Fibroblast of lung (primary cell): Measurements from ENCODE around the gene CENPP. TPM values are rescaled to one million over a fixed set of nuclear protein-coding genes. Genes with fewer than 3 reads are reported as not detected.

Source experiments
- DNase-seq, 2 donors: peaks; one replicate each; pipeline versions ENCODE4 v3.0.0 to v3.0.0-alpha.2; 2010; ENCODE audit warnings: low read depth in 2 of 2
- H2AFZ ChIP-seq: 2 replicates; pipeline ENCODE4 v1.5.1; 2012; ENCODE audit warnings: low read length, control low read depth, inconsistent platforms
- H3K27ac ChIP-seq: 2 replicates; pipeline ENCODE4 v1.5.1; 2011; ENCODE audit warnings: low read length, control low read depth; ENCODE audit not compliant: insufficient read depth
- H3K27me3 ChIP-seq: 2 replicates; pipeline ENCODE4 v1.5.1; 2011; ENCODE audit warnings: mild to moderate bottlenecking, low read length; ENCODE audit not compliant: control insufficient read depth, insufficient read depth
- H3K36me3 ChIP-seq: 2 replicates; pipeline ENCODE4 v1.5.1; 2011; ENCODE audit warnings: low read length; ENCODE audit not compliant: control insufficient read depth, insufficient read depth
- H3K4me1 ChIP-seq: 2 replicates; pipeline ENCODE4 v1.5.1; 2011; ENCODE audit warnings: low read length; ENCODE audit not compliant: control insufficient read depth, insufficient read depth; ENCODE audit errors: extremely low read depth
- H3K4me2 ChIP-seq: 2 replicates; pipeline ENCODE4 v1.5.1; 2011; ENCODE audit warnings: low read length, control low read depth; ENCODE audit not compliant: insufficient read depth; ENCODE audit errors: extremely low read depth
- H3K4me3 ChIP-seq, 4 experiments: fragments of 200-600 bp in 1 of 4; sonication (generic) in 1 of 4; replicated peaks in 1 of 4; 2 replicates each; pipeline ENCODE4 v1.5.1; 2011 to 2016; ENCODE audit warnings: low read length in 4 of 4, low read depth in 3 of 4, mild to moderate bottlenecking in 3 of 4, control low read depth in 2 of 4, inconsistent platforms in 1 of 4, mixed read lengths in 1 of 4; ENCODE audit not compliant: insufficient read depth in 1 of 4; ENCODE audit errors: control extremely low read depth in 1 of 4
- H3K79me2 ChIP-seq: 2 replicates; pipeline ENCODE4 v1.5.1; 2012; ENCODE audit warnings: mild to moderate bottlenecking, low read length, inconsistent platforms; ENCODE audit not compliant: control insufficient read depth, insufficient read depth
- H3K9ac ChIP-seq: 2 replicates; pipeline ENCODE4 v1.5.1; 2011; ENCODE audit warnings: mild to moderate bottlenecking, low read length, control low read depth; ENCODE audit not compliant: insufficient read depth
- H3K9me3 ChIP-seq: 2 replicates; pipeline ENCODE4 v1.5.1; 2012; ENCODE audit warnings: low read depth, low read length; ENCODE audit not compliant: control insufficient read depth, insufficient read depth
- H4K20me1 ChIP-seq: 2 replicates; pipeline ENCODE4 v1.5.1; 2011; ENCODE audit warnings: low read length; ENCODE audit not compliant: control insufficient read depth, insufficient read depth; ENCODE audit errors: extremely low read depth
- CTCF ChIP-seq, 2 donors: IDR thresholded peaks in 1 of 2; conservative IDR thresholded peaks in 1 of 2; 1 replicate in 1 of 2; 2 replicates in 1 of 2; pipeline ENCODE4 v1.5.1; 2011 to 2012; ENCODE audit warnings: low read length in 2 of 2, control low read depth in 1 of 2, inconsistent platforms in 1 of 2, low read depth in 1 of 2, mild to moderate bottlenecking in 1 of 2
- EZH2 ChIP-seq: IDR thresholded peaks from 2 replicates; pipeline ENCODE4 v1.5.1; 2012; ENCODE audit warnings: low read length, control low read depth, mild to moderate bottlenecking; ENCODE audit errors: missing control alignments
- polyA plus RNA-seq, 2 donors: library from polyadenylated mRNA; depleted of rRNA in 1 of 2; stranded (reverse) in 1 of 2; unstranded in 1 of 2; fragments of >200 nt; gene quantifications; 2 replicates each; pipeline ENCODE4 v1.2.1, GENCODE V29; 2011 to 2012; ENCODE audit warnings: missing spikeins in 1 of 2
- total RNA-seq: library from RNA; depleted of rRNA; stranded (reverse); fragments of >200 nt; gene quantifications from 2 replicates; pipeline ENCODE4 v1.2.1, GENCODE V29; 2014

Gene CENPP
- total and polyA plus RNA-seq, 2 donors (not counting 1 experiment from before 2014, with no cell fraction given): 1.7 to 2.4 TPM

DNA sequence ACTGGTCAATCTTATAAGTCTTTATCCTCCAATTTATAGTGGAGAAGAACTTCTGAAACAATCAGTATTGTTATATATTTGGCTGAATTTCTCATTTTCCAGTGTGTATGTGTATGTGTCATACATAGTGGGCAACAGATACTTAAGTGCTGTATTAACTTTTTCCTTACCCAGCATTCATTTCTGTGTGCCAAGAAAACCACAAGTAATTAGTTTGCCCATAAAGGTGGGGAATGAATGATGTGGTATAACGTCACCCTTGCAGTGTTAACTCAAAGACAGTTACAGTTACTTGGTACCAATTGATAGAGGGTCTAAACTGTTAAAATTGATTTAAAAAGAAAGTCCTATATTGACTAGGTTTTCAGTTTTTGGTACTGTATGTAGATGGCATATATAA lies 76.6 kb downstream of the CENPP start:
- Histone ChIP-seq H4K20me1 (no peaks in the 10 kb centered on the region), H3K79me2 (no peaks in the 10 kb centered on the region), H3K4me3 (no peak overlapping the region), H3K36me3 (no peaks in the 10 kb centered on the region), H3K27me3 (no peaks in the 10 kb centered on the region), H3K4me2 (no peak overlapping the region), H3K9ac (no peak overlapping the region), H2AFZ (no peak overlapping the region), H3K4me1 (peaks cover 3% of the 10 kb centered on the region), H3K27ac (no peak overlapping the region), H3K9me3 (no peaks in the 10 kb centered on the region)
- TF ChIP-seq EZH2 (no peak), CTCF (conservative IDR thresholded peaks at IDR 0.05 in 1 of 2, IDR thresholded peaks at IDR 0.05 in 1 of 2; ENCODE audit: low read depth in 1 of 2, low read length in 2 of 2) (no peak)
- peak in 1 of 2 donors; percentile 54 for DNase-seq

DNA sequence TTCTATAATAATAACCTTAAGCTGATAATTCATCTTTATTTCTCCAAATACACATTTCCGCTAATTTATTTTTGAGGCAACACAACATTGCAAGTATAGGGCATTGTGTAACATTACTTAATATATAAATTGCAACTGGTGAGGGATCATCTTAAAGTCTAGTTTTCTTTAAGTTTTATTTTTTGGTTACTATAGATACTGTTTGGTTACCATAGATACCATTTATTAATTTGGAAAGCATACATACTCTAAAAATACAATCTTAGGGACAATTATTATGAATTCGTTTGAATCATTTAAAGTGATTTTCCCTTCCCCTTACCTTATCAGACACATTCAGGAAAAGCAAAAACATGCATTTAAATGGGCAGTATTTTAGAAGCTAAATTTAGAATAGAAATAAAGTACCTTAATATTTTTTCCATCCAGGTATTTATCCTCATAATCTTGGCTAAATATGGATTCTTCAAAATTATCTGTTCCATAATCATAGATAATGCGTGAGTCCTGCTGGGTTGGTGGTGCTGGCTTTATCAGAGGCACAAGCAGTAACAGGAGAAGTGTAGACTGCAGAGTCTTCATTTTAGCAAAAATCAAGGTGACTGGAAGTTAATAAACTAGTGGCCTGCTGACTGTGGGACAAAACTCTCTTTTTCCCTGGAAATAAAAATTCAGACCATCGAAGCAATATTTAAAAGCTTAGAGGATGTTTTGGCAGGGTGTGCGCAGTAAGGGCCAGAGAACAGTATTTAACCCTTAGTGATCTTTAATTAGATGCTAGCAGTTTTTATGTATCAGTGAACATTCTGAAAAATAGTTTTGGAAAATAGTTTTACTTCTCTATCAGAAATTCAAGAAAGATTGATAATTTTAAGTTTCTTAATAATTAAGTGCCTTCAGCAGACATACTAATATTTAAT lies 77.3 kb downstream of the CENPP start:
- DNase-seq: no peak
- peak overlapping the region; percentile 15 for H2AFZ ChIP-seq
- H3K9ac ChIP-seq: no peak overlapping the region
- no peaks in the 10 kb centered on the region for H3K9me3 ChIP-seq
- H3K4me3 ChIP-seq: peak overlapping the region in 2 of 4 experiments; percentile 17 to 23
- no peaks in the 10 kb centered on the region for H3K27me3 ChIP-seq
- no peak overlapping the region for H3K4me2 ChIP-seq
- TF ChIP-seq CTCF (conservative IDR thresholded peaks at IDR 0.05 in 1 of 2, IDR thresholded peaks at IDR 0.05 in 1 of 2; ENCODE audit: low read depth in 1 of 2, low read length in 2 of 2): no peak
- TF ChIP-seq EZH2: no peak
- H3K36me3 ChIP-seq: no peaks in the 10 kb centered on the region
- H3K27ac ChIP-seq: no peak overlapping the region
- H4K20me1 ChIP-seq: no peaks in the 10 kb centered on the region
- H3K4me1 ChIP-seq: peaks cover 3% of the 10 kb centered on the region
- no peaks in the 10 kb centered on the region for H3K79me2 ChIP-seq

- peak; percentile 52 to 75 for DNase-seq
- Histone ChIP-seq H3K79me2 (no peaks in the 10 kb centered on the region), H3K4me2 (peak within 1 kb of the TSS; percentile 40), H2AFZ (no peak within 1 kb of the TSS), H3K4me3 (peak within 1 kb of the TSS in 2 of 4 experiments; percentile 32 to 34), H3K4me1 (peaks cover 3% of the 10 kb centered on the region), H3K27me3 (no peaks in the 10 kb centered on the region), H3K9ac (no peak within 1 kb of the TSS), H3K9me3 (no peaks in the 10 kb centered on the region), H3K36me3 (no peaks in the 10 kb centered on the region), H3K27ac (no peak within 1 kb of the TSS), H4K20me1 (no peaks in the 10 kb centered on the region)
- TF ChIP-seq CTCF (conservative IDR thresholded peaks at IDR 0.05 in 1 of 2, IDR thresholded peaks at IDR 0.05 in 1 of 2; ENCODE audit: low read depth in 1 of 2, low read length in 2 of 2) (no peak), EZH2 (no peak)
Measured at GRCh38 chr9:92404042-92404836, 78.5 kb downstream of the CENPP start, which contains the start of gene OGN. Gene OGN, minus strand, starts transcription at chr9:92404578. Its CDS starts 1,171 bp downstream, at chr9:92403407.
